CD14-positive monocyte (primary cell): Measurements from ENCODE around the gene VSX1. TPM values are rescaled to one million over a fixed set of nuclear protein-coding genes. Genes with fewer than 3 reads are reported as not detected.

Source experiments
- DNase-seq, 3 donors: peaks; one replicate each; pipeline ENCODE4 v3.0.0-alpha.2; 2011 to 2022
- H2AFZ ChIP-seq: 2 replicates; pipeline ENCODE4 v1.6.0; 2012; ENCODE audit warnings: mild to moderate bottlenecking, low read depth, low read length, inconsistent platforms; ENCODE audit not compliant: insufficient read depth, poor library complexity, severe bottlenecking
- H3K27ac ChIP-seq, 2 donors: 1 replicate in 1 of 2; 2 replicates in 1 of 2; pipeline ENCODE4 v1.5.1; 2012 to 2013; ENCODE audit warnings: low read length in 2 of 2, control low read depth in 1 of 2, inconsistent platforms in 1 of 2, low read depth in 1 of 2, mild to moderate bottlenecking in 1 of 2
- H3K27me3 ChIP-seq, 2 donors: one replicate each; pipeline versions ENCODE4 v1.6.0 to v1.6.1; 2011 to 2013; ENCODE audit warnings: low read length in 2 of 2; ENCODE audit not compliant: control insufficient read depth in 2 of 2, insufficient read depth in 2 of 2
- H3K36me3 ChIP-seq, 2 donors: replicated peaks in 1 of 2; 1 replicate in 1 of 2; 2 replicates in 1 of 2; pipeline versions ENCODE4 v1.5.1 to v1.6.1; 2012 to 2013; ENCODE audit warnings: low read length in 2 of 2, control low read depth in 1 of 2, inconsistent platforms in 1 of 2, mild to moderate bottlenecking in 1 of 2; ENCODE audit not compliant: insufficient read depth in 2 of 2, control insufficient read depth in 1 of 2
- H3K4me1 ChIP-seq, 2 donors: 1 replicate in 1 of 2; 2 replicates in 1 of 2; pipeline versions ENCODE4 v1.5.1 to v1.6.1; 2012 to 2013; ENCODE audit warnings: low read length in 2 of 2, control low read depth in 1 of 2, inconsistent platforms in 1 of 2, mild to moderate bottlenecking in 1 of 2, moderate library complexity in 1 of 2; ENCODE audit not compliant: insufficient read depth in 2 of 2, control insufficient read depth in 1 of 2
- H3K4me2 ChIP-seq: replicated peaks from 2 replicates; pipeline ENCODE3; 2012; ENCODE audit warnings: low read length, moderate library complexity, mild to moderate bottlenecking; ENCODE audit not compliant: poor library complexity, severe bottlenecking; ENCODE audit errors: extremely low read depth
- H3K4me3 ChIP-seq, 3 experiments: fragments of 200-600 bp in 1 of 3; sonication (generic) in 1 of 3; replicated peaks in 1 of 3; 1 replicate in 2 of 3; 2 replicates in 1 of 3; pipeline ENCODE4 v1.5.1; 2011 to 2013; ENCODE audit warnings: low read length in 3 of 3, mild to moderate bottlenecking in 3 of 3, control low read depth in 2 of 3, low read depth in 2 of 3, inconsistent platforms in 1 of 3, moderate library complexity in 1 of 3
- H3K79me2 ChIP-seq: 2 replicates; pipeline ENCODE4 v1.6.0; 2012; ENCODE audit warnings: mild to moderate bottlenecking, control low read depth, inconsistent platforms, low read length, moderate library complexity; ENCODE audit not compliant: insufficient read depth
- H3K9ac ChIP-seq: 2 replicates; pipeline ENCODE4 v1.6.0; 2017; ENCODE audit warnings: low read length, mild to moderate bottlenecking; ENCODE audit not compliant: insufficient read depth, poor library complexity, severe bottlenecking
- H3K9me3 ChIP-seq, 2 donors: replicated peaks in 1 of 2; 1 replicate in 1 of 2; 2 replicates in 1 of 2; pipeline versions ENCODE4 v1.5.1 to v1.6.1; 2012 to 2013; ENCODE audit warnings: low read length in 2 of 2, control low read depth in 1 of 2; ENCODE audit not compliant: control insufficient read depth in 1 of 2, insufficient read depth in 1 of 2
- H4K20me1 ChIP-seq: 2 replicates; pipeline ENCODE4 v1.6.0; 2012; ENCODE audit warnings: mild to moderate bottlenecking, low read length, control low read depth, moderate library complexity; ENCODE audit not compliant: insufficient read depth
- H3K27ac Mint-ChIP-seq, 7 donors: one replicate each; pipeline ENCODE4 v1.8.0; 2020; ENCODE audit warnings: mild to moderate bottlenecking in 7 of 7, mixed read lengths in 7 of 7, moderate library complexity in 6 of 7, inconsistent platforms in 2 of 7
- H3K27me3 Mint-ChIP-seq, 3 donors: one replicate each; pipeline ENCODE4 v1.8.0; 2021 to 2022; ENCODE audit warnings: low read depth in 3 of 3, mild to moderate bottlenecking in 3 of 3, mixed read lengths in 3 of 3, moderate library complexity in 3 of 3, inconsistent platforms in 1 of 3
- H3K36me3 Mint-ChIP-seq, 2 donors: one replicate each; pipeline ENCODE4 v1.8.0; 2020; ENCODE audit warnings: mixed read lengths in 2 of 2, inconsistent platforms in 1 of 2, mild to moderate bottlenecking in 1 of 2
- H3K4me1 Mint-ChIP-seq: one replicate; pipeline ENCODE4 v1.8.0; 2020; ENCODE audit warnings: mild to moderate bottlenecking, mixed read lengths
- H3K4me3 Mint-ChIP-seq, 2 donors: one replicate each; pipeline ENCODE4 v1.8.0; 2020; ENCODE audit warnings: mild to moderate bottlenecking in 2 of 2, mixed read lengths in 2 of 2, moderate library complexity in 1 of 2
- H3K9me3 Mint-ChIP-seq, 7 donors: one replicate each; pipeline ENCODE4 v1.8.0; 2020 to 2022; ENCODE audit warnings: mixed read lengths in 7 of 7, mild to moderate bottlenecking in 6 of 7, moderate library complexity in 6 of 7, inconsistent platforms in 2 of 7
- CTCF ChIP-seq: fragments of 200-600 bp; IDR thresholded peaks from one replicate; pipeline ENCODE4 v1.8.0; 2022; ENCODE audit warnings: antibody characterized with exemption, mild to moderate bottlenecking
- WGBS: methylation state at CpG from one replicate; pipeline ENCODE4 v1.1.5; 2013; ENCODE audit warnings: missing lambda C conversion rate; ENCODE audit not compliant: insufficient coverage; 5-methylcytosine and 5-hydroxymethylcytosine counted together
- intact Hi-C, 2 donors: fragments of 100-400 bp; cut with micrococcal nuclease; formaldehyde crosslinking; loops; one replicate each; pipeline versions ENCODE4 v1.15.0 to v1.15.1; 2023
- polyA plus RNA-seq, 3 donors: library from polyadenylated mRNA; depleted of rRNA in 1 of 3; unstranded in 2 of 3; stranded (reverse) in 1 of 3; fragments of 300-500 nt in 2 of 3; fragments of >200 nt in 1 of 3; fragmentation: Illumina TruSeq in 2 of 3; gene quantifications; 1 replicate in 2 of 3; 2 replicates in 1 of 3; pipeline ENCODE4 v1.2.3, GENCODE V29; 2012 to 2021

Gene VSX1
- polyA plus RNA-seq, 3 donors, result not detected

DNA sequence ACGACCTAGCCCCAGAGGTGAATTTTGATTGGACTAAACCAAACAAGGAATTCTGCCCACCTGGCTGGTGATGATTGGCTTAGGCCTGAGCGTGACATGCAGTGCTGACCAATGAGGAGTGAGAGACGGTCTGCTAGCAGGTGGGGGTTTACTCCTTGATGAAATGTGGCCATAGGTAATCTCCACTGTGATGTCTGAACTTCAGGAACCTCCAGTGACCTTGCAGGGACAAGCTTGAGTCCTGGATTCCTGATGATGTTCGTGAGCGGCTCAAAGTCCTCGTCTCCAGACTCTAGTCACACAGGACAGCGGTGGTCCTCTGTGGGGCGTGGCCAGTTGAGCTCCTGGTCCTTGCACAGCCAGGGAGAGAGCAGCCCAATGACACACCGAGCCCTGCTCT is 8.4 kb downstream of the VSX1 start:
- Histone ChIP-seq H3K9me3 (no peaks in the 10 kb centered on the region), H3K4me1 (peaks cover 11 to 15% of the 10 kb centered on the region in 2 donors), H3K27ac (no peak overlapping the region), H3K4me2 (no peak overlapping the region), H4K20me1 (no peaks in the 10 kb centered on the region), H3K4me3 (no peak overlapping the region), H3K79me2 (no peaks in the 10 kb centered on the region), H3K27me3 (peaks cover 37 to 69% of the 10 kb centered on the region in 2 donors), H2AFZ (no peak overlapping the region), H3K36me3 (no peaks in the 10 kb centered on the region), H3K9ac (no peak overlapping the region)
- Mint-ChIP-seq H3K27me3 (peaks cover 47 to 65% (median 49%) of the 10 kb centered on the region in 3 donors), H3K9me3 (peaks cover 0 to 2% (median 0%) of the 10 kb centered on the region in 7 donors), H3K36me3 (peaks cover 0 to 2% of the 10 kb centered on the region in 2 donors), H3K4me1 (peaks cover 12% of the 10 kb centered on the region), H3K4me3 (no peak overlapping the region), H3K27ac (peak overlapping the region in 1 of 7 donors; percentile 49)
- no peak for DNase-seq
- intact Hi-C loops, result no loop called here
- no peak for TF ChIP-seq CTCF
- WGBS, result 92% methylated on average over 8 of the region's 9 CpGs

DNA sequence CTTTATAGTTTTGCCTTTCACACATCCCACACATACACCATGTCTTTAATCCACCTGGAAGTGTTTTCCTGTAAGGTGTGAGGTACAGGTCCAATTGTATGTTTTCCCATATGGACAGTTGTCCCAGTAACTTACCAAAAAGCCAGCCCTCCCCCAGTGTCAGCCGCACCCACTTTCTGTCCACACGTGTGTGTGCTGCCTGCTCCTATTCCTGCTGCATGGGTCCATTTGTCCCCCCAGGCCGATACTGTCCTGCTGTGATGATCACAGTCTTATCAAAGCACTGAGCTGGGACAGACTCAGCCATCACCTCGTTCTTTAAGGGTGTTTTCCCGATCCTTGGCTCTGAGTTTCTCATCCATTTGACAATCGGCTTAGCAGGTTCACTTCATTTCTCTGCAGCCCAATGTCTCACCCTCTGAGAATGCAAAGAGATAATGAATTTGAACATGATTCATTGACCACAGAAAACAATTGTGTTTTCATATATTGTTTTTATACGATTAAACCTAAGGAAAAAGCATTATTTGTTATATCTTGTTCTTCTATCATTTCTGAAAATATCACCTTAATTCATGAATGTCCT is 9.6 kb downstream of the VSX1 start:
- WGBS, result 63% methylated on average over 5 of the region's 7 CpGs
- Histone ChIP-seq H3K9me3 (no peaks in the 10 kb centered on the region), H3K27me3 (peaks cover 29 to 57% of the 10 kb centered on the region in 2 donors), H3K4me2 (no peak overlapping the region), H4K20me1 (no peaks in the 10 kb centered on the region), H3K9ac (no peak overlapping the region), H2AFZ (no peak overlapping the region), H3K27ac (no peak overlapping the region), H3K36me3 (no peaks in the 10 kb centered on the region), H3K4me3 (no peak overlapping the region), H3K4me1 (peaks cover 4 to 6% of the 10 kb centered on the region in 2 donors), H3K79me2 (no peaks in the 10 kb centered on the region)
- DNase-seq, result no peak
- Mint-ChIP-seq H3K36me3 (peaks cover 0 to 2% of the 10 kb centered on the region in 2 donors), H3K9me3 (peaks cover 0 to 2% (median 0%) of the 10 kb centered on the region in 7 donors), H3K27me3 (peaks cover 34 to 54% (median 37%) of the 10 kb centered on the region in 3 donors), H3K4me3 (no peak overlapping the region), H3K4me1 (peaks cover 6% of the 10 kb centered on the region), H3K27ac (no peak overlapping the region)
- TF ChIP-seq CTCF, result no peak
- intact Hi-C loops, result no loop called here
